Pons (tissue), 1 donor: ENCODE measurements around the gene OXCT2.
"Not testable (repeated sequence)": the region's sequence is repeated elsewhere in the genome, so short reads cannot be mapped to it uniquely, and the experiment has no call there.

Source experiments
- DNase-seq: peaks from one replicate; pipeline ENCODE4 v3.0.0-alpha.2; 2016; ENCODE audit warnings: low spot score

Gene OXCT2

DNA sequence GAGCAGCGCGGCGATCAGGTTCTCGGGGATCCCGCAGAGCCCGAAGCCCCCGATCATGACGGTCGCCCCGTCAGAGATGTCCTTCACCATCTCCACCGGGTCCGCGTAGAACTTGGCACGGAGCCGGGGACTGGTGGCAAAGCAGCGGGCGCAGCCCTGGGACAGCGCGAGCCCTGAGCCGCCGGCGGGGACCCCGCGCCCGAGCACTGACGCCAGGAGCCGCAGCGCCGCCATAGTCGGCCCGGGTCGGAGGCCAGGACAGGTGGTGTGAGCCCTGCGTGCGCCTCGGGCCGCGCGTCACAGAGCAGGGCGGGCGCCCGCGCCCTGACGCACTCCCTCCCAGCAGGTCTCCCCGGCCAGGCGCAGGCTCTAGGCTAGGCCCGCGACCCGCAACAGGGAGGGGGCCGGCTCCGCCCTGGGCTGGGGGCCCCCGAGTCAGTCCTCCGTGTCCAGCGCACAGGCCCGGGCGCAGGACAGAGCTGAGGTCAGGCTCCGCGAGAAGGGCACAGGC is at the start of gene OXCT2:
Gene OXCT2, minus strand, starts transcription at position 327 of the 511 bp plus-strand sequence. Its CDS starts 93 bp downstream, at position 234.
- DNase-seq: not testable (repeated sequence)

DNA sequence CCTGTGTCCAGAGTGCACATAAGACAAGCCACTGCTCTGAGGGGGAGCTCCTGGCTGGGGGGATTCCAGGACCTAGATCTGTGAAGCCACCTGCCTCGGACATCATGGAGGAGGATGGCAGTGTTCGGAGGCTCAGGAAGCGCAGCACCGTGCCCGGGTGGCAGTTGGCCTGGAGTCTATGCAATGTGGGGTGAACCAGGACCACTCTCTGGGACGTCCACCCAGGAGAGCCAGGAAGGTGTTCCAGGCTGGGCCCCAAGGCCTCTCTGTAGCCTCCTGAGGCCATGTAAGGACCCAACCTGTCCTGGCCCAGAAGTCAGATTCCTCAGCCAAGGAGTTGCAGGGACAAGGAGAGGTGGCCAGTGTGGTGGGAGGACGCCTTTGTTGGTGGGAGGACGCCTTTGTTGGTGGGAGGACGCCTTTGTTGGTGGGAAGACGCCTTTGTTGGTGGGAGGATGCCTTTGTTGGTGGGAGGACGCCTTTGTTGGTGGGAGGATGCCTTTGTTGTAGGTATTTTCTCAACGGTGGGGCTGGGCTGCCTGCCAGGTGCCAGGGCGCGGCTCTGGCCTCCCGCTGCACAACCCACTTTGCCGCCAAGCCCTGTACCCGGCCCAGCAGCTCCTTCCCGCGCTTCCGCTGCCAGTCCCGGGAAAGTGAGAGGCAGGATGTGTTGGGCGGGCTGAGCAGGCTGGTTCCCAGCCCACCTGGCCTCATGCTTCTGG is 48.1 kb upstream of the OXCT2 start:
- no peak for DNase-seq

DNA sequence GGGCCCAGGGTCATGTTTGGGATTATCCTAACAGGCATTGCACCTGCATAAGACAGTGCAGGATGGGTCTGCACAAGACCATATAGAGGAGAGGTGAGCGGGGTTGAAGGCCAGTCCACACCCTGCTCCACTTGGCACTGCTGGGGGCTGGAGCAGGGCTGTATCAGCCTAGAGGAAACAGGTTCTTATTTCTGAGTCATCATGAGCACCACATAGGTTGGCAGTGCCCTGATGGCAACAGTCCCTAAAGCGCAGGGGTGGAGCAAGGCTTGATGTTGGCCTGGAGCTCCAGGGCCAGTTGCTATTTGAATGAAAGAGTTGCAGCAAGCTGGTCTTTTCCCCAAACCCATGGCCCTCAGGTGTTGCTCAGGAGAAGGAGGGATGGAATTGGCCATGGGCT is 47.3 kb upstream of the OXCT2 start:
- DNase-seq: no peak

DNA sequence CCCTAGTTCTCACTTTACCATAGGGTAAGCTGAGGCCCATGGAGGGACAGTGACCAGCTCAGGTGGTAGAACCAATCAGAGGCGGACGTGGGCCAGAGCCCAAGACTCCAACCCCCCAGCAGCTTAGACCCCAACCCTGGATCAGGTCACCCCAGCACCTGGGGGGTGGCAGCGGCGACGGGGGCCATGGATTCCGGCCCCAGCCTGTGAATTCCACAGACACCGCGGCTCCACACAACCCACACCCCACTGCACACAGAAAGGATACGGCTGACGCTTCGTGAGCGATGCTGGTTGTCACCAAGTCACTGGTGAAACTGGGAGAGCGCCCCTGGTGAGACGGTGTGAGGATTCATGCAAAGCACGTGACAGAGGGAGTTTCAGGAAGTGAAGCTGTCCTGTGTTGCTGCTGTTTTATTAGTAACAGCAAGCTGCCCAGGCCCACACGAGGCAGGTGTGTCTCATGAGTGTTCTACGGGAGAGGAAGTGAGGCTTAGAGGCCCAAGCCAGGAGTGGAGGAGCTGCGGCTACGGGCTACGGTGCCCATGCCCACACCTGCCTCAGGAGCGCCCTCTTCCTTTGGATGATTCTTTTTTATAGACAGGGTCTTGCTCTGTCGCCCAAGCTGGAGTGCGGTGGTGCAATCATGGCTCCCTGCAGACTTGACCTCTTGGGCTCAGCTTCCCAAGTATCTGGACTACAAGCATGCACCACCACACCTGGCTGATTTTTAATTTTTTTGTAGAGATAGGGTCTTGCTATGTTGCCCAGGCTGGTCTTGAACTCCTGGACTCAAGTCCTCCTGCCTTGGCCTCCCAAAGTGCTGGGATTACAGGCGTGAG is 46.2 kb upstream of the OXCT2 start:
- DNase-seq: peak; percentile 71

DNA sequence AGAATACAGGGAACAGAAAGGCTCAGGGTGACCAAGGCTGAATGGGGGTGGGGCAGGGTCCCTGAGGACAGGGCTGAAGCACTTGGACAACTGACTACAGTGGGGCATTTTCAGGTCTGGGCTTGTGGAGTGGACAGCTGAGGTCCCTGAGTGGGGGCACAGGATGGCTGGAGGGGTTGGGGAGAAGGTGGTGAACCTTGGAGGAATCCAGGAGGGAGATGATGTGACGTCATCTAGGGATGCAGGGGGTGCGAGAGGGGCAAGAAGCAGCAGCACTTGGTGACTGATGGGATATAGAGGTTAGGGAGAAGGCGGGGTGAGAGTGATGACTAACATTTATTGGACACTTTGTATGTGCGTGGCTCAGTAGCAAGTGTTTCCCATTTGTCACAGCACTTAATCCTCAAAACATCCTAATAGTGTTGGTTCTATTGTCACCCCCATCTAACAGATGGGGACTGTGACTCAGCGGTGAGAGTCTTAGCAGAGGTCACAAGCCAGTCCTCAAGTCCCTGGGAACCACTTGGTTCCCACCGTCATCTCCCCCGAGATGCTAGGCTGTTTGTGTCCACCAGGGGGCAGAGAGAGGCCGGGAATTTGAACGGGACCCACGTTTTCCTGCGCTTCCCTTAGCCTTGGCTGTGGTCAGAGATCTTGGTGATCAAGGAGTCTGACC is 45.4 kb upstream of the OXCT2 start:
- peak; percentile 55 for DNase-seq

DNA sequence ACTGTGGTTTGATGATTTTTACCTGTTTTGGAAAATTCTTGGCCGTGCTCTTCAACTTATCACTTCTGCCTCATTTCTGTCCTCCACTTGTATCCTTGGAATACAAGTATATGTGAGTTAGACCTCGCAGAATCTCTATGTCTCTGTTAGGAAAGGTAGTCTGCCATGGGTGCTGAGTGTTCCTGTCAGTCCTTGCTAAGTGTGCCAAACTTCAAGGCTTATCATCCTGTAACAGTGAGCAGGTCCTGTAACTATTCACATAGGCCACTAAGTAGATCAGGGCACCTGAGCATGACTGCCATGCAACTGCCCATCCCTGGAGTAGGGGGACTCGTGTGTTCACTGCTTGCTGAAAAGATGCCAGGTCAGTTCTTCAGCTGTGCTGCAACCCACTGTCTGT is 41.8 kb upstream of the OXCT2 start:
- DNase-seq: no peak

DNA sequence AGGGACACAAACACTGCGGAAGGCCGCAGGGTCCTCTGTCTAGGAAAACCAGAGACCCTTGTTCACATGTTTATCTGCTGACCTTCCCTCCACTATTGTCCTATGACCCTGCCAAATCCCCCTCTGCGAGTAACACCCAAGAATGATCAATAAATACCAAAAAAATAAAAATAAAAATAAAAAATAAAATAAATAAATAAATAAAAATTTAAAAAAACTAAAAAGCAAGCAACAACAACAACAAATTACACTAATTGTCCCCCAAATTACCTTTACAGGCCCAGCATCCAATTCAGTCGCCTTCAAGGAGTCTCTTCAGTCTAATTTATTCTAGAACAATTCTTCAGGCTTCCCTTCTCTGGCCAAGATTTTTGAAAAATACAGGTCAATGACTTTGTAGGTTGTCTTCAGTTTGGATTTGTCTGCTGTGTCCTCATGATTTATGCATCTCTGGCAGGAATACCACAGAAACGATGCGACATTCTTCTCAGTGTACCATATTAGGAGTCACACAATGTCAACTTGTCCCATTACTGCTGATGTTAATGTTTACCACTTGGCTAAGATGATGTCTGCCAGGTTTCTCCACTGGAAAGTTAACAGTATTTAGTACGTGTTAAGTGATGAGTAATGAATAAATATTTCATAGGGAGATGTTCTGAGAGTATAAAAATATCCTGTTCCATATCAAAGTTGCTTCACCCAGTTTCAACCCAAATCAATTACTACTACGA is 37.8 kb upstream of the OXCT2 start:
- DNase-seq: no peak

DNA sequence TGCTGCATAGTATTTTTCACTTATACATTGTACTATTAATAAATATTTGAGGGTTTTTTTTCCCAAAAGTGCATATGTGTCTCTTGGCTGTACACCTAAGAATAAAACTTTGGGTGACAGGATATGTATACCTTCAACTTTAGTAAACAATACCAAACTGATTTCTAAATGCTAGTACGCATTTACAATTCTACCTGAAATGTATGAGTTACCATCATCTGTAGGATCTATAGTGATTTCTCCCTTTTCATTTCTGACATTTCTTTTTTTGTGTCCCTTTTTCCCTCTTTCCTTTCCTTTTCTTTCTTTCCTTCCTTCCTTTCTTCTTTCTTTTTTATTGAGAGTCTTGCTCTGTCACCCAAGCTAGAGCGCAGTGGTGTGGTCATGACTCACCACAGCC is 34.2 kb upstream of the OXCT2 start:
- DNase-seq: no peak

DNA sequence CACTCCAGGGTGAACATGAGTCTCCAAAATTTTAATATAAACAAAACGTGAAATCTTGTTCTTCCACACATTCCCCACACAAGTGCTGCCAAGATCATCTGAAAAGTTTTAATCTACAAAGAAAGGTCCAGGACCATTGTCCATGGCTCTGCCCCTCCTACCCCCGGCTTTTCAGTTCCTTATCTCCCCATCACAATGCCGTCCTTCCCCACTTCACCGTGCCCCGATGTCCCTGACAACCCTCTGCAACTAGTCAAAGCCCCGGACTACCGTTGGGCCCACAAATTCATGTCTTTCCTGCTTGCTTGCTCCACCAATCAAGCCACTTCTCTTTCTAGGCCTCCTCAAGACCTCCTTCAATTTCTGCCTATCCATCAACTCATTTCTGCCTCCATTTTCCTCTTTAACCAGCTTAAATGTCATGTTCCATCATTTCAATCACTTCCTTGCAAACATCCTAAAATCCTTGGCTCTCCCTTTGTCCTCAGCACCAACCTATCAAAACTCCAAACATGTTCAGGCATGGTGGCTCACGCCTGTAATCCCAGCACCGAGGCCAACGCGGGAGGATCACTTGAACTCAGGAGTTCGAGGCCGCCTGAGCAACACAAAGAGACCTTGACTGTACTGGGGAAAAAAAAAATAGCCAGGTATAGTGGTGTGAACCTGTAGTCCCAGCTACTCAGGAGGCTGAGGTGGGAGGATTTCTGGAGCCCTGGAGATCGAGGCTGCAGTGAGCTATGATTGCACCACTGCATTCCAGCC is 31.5 kb upstream of the OXCT2 start:
- DNase-seq: no peak

DNA sequence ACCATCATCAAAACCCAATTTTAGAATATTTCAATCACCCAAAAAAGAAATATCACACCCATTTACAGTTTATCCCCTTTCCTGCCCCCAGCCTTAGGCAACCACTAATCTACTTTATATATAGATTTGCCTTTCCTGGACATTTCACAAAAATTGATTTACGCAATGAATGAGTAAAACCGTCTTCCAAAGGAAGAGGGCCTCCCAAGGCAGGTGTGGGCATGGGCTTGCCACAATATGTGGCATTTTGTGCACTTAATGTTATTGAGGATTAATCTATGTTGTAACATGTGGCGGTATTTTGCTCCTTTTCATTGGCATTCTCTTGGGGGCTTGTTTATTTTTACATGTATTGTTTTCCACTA is 29.3 kb upstream of the OXCT2 start:
- DNase-seq: no peak

DNA sequence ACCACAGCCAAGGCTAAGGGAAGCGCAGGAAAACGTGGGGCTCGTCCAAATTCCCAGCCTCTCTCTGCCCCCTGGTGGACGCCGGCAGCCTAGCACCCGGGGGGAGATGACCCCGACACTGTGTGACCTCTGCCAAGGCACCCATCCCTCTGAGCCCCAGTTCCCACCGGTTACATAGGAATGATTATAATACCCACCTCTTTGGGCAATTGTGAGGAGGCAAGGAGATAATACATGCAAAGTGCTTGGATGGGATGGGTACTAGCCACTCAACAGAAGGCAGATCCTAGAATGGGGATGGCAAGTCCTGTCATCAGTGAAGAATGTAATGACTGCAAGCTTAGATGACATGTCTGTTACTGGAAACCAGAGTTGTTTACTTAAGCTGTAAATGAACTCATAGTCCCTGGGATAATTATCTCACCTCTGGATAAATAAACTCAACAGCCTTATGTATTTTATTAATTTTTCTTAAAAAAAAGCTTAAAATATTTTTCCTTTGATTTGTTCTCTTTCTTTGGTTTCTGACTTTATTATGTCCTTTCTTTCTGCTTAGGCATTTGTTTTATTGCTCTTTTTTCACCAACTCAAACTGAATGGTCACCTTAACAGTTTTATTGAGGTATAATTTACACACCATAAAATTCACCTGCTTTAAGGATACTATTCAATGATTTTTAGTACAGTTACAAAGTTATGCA is 28.8 kb upstream of the OXCT2 start:
- DNase-seq: peak; percentile 20

DNA sequence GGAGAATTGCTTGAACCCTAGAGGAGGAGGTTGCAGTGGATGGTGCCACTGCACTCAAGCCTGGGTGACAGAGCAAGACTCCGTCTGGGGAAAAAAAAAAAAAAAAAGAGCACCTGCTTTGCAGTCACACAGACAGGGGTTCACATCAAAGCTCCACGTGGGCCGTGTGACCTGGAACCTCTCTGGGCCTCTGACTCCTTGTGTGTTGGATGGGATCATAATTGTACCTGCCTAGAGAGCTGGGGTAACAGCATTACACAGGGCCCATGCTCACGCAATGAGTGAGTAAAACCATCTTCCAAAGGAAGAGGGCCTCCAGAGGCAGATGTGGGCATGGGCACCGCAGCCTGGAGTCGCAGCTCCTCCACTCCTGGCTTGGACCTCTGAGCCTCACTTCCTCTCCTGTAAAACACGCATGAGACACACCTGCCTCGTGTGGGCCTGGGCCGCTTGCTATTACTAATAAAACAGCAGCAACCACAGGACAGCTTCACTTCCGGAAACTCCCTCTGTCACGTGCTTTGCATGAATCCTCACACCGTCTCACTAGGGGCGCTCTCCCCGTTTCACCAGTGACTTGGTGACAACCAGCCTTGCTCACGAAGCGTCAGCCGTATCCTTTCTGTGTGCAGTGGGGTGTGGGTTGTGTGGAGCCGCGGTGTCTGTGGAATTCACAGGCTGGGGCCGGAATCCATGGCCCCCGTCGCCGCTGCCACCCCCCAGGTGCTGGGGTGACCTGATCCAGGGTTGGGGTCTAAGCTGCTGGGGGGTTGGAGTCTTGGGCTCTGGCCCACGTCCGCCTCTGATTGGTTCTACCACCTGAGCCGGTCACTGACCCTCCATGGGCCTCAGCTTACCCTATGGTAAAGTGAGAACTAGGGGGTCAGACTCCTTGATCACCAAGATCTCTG is 28.0 kb upstream of the OXCT2 start:
- peak; percentile 54 for DNase-seq

DNA sequence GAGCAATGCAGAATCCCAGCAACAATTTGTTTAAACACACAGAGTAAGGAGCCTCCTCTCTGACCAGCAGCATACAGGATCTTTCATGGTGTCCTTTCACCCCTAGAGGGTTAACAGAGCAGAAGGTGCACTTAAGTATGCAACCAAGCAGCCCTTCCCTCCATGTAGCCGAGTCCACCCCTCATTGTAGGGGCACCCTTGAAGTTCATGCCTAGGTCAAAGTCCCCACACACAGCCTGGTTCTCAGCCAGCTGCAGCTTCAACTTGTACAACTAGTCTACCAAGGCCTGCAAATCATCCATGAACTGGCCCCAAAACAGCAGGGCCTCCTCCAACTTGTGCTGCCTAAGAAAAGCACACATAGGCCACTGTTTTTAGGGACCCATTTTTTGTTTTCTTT is 24.5 kb upstream of the OXCT2 start:
- DNase-seq: no peak

DNA sequence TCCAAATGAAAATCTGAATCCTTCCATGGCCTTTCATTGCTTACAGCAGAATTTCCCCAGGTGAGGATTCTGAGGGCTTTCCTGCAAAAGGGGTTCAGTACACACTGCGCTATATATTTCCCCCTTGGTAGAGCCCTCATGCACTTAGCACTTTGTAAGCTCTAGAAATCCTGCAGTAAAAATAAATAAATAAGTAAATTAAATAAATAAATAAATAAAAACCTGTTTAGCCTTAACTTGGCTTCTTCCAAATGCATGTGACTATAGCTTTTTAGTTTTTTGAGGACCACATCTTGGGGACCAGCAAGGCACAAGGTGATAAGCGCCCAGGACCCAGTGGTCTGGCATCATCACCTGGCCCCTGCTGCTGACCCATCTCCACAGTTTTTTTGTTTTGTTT is 20.7 kb upstream of the OXCT2 start:
- no peak for DNase-seq

DNA sequence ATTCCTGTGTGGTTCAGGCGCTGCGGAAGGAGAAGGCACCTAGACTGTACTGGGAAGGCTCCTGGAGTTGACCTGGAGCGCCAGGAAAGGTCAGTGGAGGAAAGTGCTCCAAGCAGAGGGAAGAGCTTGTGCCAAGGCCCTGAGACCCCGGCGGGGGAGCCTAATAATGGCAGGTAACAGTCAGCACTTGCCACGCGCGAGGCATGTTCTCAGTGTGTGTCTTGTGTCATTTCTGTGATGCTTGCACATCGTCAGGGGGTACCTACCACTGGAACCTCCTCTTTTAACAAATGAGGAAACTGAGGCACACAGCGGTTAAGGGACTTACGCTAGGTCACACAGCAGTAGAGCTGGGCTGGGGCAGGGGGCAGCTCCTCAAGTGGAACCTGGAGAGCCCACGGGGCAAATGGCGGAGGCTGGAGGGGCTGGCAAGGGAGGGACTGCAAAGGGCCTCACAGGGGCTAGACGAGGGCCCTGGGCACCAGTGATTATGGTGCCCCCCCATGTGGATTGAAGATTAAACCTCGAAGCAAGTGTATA is 18.5 kb upstream of the OXCT2 start:
- DNase-seq: no peak

DNA sequence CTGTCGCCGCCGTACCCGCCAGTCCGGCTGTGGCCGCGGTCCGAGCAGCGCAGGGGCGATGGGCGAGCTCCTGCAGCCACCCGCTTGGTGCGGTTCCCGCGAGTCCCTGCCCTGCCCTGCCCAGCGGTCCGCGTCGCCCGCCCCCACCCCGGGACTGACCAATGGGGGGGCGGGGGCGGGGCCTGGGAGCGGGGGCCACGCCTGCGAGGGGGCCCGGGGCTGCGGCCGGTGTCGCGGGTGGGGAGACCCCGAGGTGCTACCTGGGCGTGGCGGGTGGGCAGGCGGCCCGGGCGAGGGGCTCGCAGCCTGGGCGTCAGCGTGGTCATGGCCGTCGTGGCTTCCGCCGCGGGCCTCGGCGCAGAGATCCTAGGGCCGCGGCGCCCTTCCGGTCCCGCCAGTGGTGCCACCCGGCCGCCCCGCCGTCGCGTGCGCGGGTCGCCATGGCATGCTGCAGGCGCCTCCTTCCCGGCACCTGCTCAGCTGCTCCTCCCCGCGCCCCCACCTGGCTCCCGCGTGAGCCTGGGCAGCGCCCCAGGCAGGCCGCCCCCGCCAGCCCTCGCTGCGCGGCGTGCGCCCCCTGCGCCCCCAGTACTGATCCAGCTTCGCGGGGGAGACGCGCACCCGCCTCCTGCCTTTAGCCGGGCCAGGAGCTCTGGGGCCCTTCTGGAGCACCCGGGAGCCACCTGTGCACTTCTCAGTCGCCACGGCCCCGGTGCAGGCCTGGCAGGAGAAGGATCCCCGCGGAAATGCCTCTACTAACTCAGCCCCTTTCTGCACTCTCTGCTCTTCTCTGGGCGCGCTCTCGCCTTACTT is 17.8 kb upstream of the OXCT2 start, which contains the start of gene BMP8B:
Gene BMP8B, minus strand, starts transcription at position 108 of the 813 bp plus-strand sequence. CDS start 380 bp downstream, outside the sequence.
- peak; percentile 22 for DNase-seq

DNA sequence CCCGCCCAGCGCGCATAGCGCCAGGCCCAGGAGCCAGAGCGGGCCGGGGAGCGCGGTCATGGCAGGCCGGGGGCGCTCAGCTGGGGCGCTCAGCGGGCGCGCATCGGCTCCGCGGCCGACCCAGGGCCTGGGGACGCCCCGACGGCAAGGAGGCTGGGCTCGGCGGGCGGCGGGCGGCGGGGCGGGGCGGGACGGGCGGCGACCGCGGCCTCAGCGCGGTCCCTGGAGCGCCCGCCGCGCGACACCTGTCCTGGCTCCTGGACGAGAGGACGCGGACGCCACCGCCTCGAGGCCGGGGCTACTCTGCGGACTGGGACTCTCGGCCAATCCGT is 17.2 kb upstream of the OXCT2 start:
- no peak for DNase-seq

DNA sequence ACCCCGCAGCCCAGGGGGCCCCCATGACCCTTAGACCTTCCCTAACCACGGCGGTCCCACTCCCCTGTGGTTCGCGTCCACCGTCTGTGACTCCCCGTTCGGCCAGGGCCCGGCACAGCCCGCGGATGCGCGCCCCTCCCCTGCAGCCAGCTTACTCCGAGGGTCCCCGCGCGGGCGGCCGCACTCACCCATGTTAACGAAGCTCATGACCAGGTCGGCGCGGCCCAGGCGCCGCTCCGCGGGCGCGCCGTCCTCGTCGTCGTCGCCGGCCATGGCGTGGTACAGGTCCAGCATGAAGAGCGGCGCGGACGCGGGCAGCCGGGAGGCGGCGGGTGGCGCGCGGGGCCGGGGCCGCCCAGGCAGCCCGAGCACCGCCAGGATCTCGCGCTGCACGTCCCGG is 16.8 kb upstream of the OXCT2 start:
- DNase-seq: not testable (repeated sequence)
